ENCODE data around the gene XAF1. TPM values are rescaled to one million over a fixed set of nuclear protein-coding genes. Genes with fewer than 3 reads are reported as not detected.
"Not testable (repeated sequence)": the region's sequence is repeated elsewhere in the genome, so short reads cannot be mapped to it uniquely, and the experiment has no call there.

XAF1 gene
- total RNA-seq, 1 donor from 2014 or later, result 13.3 TPM

DNA sequence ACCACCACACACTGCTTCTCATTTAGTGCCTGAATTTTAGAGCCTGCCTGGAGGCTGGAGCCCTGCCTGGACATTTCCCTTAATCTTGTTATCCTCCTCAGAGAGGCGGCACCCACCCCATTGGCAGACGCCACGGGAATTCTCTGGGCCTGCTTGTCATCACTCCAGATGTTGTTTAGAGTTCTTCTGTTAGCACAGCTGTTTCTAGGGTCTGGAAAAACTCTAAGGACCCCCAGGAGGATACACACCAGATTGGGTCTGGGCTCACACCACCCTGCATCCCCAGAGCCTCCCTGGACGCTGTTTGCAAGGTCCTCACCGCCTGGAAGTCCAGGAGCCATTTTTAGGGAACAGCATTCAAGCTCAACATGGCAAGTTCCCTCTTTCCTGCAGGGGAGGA, 565 bp upstream of the XAF1 start:
- no peak for DNase-seq

DNA sequence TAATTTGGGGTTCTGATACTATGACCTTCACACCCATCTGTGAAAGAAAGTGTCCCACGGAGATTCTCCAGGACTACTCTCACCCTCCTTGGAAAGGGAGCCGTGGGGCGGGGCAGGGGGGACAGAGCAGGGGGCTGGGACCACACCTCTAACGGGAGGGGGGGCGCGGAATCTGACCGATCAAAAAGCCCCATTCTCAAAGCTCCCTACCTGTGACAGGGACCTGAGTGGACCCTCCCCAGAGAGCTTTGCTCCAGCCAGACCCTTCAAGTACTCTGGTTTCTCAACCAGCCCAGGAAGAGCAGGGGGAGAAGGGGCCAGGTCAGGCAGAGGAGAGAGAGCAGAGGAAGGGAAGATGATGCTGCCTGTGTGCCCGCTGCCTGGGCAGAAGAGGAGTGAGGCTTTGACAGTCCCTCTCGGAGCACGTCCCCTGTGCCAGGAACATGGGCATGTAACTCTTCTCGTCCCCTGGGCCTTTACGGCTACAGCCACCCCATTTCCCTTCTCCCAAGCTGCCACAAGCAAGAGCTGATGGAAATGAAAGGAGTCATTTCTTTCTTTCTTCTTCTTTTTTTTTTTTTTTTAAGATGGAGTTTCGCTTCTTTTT, 682 bp downstream of the XAF1 start:
- DNase-seq, result no peak

DNA sequence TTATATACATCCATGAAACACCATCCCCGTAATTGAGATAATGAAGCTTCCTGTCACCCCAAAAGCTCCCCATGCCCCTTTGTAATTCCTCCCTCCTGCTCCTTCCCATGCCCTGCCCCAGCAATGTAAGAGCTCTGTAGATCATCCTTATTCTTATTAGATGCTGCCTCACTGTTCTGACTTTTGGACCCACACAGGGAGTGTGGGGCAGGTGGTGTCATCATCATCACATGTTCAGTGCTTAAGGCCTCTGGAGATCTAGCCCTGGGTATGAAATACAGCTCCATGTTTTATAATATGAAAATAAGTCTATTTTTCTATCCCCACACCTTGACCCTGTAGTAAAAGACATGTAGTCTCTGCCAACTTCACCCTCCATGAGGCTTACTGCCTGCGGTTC, 1.9 kb downstream of the XAF1 start:
- no peak for DNase-seq

DNA sequence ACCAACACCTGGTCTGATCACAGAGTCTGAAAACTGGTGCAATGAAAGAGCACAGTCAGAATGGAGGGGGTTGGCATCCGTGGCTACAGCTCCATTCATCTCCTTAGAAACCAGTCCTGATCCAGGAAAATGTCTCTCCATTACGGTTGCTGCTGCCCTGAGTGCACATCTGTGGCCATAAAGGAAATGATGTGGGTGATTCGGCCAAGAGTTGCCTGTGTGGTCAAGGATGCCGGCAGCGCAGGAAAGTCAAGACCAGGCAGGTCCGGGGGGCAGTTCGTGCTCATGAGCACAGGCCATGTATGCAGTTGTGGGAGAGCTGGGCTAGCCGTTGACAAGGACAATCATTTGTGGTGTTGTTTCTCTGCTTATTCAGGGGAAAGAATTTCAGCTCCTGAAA, 5.9 kb downstream of the XAF1 start:
- DNase-seq, result no peak

DNA sequence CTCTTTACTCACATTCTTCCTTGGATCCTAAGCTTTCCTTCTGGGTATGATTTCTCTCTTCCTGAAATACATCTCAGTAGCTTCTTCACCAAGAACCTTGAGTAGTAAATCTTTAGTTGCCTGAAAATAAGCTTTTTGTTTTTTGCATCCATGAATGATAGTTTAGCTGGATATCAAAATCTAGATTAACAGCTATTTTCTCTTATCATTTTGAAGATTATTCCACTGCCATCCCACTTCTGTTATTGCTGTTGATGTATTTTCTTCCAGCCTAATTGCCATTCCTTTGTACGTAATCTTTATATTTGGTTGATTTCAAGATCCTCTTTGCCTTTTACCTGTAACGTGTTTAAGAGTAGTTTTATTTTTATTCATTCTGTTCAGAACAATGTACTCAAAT, 12.6 kb downstream of the XAF1 start:
- DNase-seq, result no peak

DNA sequence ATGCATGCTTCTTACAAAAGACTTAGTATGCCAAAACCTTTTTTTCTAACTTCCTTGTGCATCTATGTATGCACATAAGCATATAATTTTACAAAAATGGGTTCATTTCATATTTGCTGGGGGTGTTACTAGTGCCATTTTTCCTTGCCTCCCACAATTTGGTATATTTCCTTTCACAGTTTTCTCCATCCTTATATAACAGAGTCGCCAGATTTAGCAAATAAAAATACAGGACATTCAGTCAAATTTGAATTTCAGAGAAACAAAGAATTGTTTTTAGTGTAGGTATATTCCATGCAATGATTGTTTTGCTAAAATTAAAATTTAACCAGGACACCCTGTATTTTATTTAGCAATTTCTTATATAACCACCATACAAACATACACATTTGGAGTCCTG, 16.2 kb downstream of the XAF1 start:
- DNase-seq, result no peak

DNA sequence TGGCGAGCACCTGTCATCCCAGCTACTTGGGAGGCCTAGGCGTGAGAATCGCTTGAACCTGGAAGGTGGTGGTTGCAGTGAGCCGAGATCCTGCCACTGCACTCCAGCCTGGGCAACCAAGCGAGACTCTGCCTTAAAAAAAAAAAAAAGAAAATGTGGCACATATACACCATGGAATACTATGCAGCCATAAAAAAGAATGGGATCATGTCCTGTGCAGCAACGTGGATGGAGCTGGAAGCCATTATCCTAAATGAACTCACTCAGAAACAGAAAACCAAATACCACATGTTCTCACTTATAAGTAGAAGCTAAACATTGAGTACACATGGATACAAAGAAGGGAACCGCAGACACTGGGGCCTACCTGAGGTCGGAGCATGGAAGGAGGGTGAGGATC, 19.1 kb downstream of the XAF1 start:
- not testable (repeated sequence) for DNase-seq

DNA sequence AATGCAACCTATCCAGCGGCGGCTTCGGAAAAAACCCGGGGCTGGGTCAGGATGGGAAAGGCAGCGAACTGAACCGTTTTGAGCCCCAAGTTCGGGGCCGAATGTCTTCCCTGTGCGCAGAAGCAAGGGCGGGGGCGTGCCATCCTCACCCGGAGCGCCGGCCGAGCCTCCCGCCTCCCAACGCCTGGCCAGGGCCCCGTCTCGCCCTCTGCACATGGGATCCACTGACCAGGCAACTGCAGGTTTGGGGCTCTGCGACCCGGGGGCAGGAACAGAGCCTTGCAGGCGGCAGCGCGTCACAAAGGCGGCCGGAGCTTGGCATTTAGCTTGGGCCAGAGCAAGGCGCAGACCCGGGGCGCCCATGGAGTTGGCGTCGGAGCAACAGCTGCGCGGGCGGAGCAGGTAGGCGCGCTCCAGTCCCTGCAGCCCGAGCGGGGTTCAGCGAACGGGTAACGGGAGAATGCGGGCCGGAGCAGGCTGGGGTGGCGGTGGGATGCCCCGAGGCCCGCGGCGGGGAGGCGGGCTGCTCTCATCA, 20.1 kb downstream of the XAF1 start, which contains the start of gene FBXO39:
FBXO39 (plus strand) TSS at position 345 of the 535 bp plus-strand sequence. CDS start 3,654 bp downstream, outside the sequence.
- no peak for DNase-seq

DNA sequence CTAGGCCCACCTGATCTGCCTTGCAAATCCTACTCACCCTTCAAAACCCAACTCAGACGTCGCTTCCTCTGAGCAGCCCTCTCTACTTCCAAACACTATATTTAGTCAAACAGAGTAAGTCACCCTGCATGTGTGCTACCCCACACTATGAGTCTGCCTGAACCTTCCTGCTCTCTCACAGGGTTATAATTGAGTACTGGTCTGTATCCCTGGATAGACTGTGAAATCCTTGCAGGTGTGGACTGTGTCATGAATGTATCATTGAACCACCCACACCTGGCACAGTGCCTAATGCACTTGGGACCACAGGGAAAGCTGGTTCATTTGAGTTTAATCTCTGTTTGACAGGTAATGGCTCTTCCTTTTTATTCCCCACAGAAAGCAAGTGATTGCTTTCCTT, 23.6 kb downstream of the XAF1 start:
- no peak for DNase-seq

DNA sequence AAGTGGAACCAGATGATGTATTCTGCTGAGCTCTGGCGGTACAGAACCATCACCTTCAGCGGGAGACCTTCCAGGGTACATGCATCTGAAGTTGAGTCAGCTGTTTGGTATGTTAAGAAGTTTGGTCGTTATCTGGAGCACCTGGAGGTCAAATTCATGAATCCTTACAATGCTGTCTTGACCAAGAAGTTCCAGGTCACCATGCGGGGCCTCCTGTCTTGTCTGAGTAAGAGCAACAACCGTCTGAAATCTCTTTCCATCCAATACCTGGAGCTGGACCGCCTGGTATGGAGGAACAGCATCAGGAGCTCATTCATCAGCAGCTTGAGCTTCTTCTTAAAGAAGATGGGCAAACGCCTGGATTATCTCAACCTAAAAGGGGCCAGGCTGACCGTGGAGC, 24.2 kb downstream of the XAF1 start:
- no peak for DNase-seq

DNA sequence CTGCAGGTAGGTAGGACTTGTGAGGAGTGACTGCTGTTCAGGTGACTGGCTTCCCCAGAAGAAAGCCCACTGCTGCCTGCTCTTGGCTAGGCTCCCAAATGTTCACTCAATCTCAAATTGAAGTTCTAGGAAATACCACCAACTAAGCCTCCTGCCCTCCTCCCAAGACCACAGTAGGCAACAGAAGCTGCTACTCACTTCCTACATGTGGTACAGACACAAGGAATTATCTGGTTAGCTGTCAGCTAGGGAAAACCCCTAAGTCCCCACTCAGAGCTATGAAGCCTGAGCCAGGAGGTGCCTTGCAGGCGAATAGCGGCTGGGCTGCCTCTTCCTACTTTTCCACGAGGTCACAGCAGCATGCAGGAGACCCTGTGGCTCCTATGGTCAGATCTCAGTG, 25.0 kb downstream of the XAF1 start:
- no peak for DNase-seq

DNA sequence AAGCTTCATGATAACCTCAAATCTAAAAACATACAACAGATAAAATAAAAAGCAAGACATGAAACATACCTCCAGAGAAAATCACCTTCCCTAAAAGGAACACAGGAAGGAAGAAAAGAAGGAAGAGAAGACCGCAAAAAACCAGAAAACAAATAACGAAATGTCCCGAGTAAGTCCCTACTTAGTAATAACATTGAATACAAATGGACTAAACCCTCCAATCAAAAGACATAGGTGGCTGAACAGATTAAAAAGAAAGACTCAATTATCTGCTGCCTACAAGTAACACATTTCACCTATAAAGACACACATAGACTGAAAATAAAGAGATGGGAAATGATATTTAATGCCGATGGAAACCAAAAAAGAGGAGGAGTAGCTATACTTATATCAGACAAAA, 26.4 kb downstream of the XAF1 start:
- no peak for DNase-seq

DNA sequence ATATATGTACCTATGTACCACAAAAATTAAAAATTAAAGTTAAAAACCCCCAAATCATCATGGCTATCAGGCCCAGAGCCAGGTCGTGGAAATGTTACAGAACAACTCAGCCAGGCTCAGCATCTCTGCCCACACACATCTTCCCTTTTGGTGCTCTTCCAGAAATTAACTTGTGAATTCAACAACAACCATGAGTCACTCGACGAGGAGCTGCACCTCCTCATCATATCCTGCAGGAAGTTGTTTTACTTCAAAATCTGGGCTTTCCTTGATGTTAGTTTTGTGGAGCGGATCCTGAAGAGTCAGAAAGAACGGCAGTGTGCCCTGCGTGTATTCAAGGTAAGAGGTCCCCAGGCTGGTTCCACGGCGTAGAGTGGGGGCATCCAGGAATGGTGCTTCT, 30.8 kb downstream of the XAF1 start:
- peak; percentile 92 for DNase-seq

DNA sequence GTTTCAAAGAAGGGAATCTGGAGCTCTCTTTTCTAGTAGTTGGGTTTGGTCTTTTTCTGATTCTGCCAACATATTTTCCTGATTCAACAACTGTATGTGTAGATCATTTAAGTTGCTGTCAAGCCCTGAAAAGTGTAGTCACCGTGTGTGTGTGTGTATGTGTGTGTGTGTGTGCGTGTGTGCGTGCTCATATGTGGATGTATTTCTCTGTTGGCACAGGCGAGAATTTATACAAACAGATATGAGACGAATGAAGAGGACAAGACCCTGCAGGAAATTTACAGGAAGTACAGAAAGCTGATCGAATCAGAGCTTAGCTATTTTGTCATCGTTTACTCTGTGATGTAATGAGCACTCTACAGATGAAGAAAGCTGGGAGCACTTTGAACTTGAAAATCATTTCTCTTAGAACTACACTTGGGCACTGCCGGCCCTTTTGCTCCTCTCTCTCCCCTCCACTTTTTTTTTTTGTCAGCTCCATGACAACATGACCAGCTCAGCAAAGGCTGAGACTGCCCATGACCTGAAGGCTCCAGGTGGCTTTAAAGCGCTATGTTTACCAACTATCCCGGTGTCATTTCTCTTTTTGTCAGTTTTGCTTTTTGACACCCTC, 31.3 kb downstream of the XAF1 start:
- DNase-seq, result peak; percentile 50

DNA sequence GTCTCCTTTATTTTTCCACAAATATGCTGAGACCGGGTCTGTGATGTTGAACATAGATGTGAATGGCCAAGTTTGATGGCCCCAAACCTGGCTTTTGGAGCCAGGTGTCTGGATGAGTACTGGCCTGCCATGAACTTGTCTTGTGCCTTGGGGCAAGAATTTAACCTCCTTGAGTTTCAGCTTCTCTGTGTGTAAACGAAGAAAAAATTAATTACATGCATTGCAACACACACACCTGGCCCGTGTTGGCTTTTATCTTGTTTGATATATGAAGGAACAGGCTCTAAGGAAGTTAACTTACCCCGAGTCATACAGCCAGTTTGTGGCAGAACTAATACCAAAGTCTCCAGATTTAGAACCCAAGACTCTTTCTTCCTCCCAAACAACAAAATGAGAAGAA, 33.3 kb downstream of the XAF1 start:
- DNase-seq, result no peak

DNA sequence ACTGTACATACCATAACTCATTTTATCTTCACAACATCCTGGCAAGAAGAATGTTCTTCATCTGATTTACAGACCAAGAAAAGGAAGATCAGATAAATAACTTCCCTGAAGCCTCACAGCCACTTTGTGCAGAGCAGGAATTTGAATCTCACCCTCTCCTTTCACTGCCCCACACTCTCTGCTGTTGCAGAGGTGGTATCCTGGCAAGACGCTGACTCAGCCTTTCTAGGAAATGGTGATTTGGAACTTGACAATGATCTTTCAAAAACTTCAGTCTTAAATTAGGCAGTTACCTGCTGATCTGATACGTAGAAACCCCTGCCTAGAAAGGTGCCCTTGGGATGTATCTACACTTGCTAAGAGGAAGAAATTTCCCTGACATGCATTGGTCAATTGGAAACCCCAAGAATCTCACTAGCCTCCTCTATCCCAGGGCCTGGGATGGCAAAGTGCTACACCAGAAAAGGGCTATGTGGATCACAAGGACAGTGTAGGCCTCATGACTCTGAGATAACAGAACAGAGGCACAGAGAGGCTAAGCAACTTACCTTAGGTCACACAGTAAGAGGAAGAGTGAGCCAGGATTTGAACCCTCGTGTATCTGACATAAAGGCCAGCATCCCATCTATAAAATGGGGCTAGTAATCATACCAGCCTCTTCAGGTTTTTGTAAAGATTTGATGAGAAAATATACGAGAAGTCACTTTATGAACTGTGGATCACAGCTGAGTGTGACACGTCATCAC, 38.1 kb downstream of the XAF1 start:
- no peak for DNase-seq

DNA sequence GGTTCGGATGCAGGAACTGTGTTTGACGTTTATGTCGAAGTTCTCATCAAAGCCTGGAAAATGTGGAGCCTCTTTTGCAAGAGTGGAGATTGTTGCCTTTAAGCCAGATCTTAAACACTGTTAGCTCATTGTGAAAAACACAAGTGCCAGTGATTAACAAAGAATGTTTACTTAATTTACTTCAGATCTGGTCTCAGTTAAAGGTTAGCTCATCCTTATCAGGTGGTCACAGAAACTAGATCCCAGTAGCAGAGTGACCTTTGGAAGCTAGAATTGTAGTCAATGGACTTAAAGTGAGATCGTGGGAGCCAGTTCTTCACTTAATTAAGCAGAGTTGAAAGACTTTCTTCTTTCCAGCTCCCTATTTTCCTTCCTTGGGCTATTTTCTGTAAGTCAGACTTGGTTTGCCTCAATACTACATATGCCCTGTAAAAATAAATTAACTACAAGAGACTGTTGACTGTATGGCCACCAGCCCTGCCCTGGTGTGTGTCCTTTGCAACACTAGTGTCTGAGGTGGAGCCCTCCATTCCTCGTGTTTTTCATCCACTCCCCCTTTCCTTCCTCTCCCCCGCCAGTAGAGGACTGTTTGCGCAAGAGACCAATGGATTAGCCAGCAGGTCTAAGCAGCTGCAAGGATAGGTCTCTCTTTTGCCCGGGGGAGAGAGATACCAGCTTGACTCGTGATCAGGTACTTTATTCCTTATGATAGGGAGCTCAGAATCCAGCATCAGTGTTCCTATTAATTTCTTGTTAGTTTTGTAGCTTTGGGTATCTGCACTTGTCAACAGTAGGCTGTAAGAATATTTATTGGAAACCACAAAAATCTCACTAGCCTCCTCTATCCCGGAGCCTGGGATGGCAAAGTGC, 40.4 kb downstream of the XAF1 start:
- no peak for DNase-seq

DNA sequence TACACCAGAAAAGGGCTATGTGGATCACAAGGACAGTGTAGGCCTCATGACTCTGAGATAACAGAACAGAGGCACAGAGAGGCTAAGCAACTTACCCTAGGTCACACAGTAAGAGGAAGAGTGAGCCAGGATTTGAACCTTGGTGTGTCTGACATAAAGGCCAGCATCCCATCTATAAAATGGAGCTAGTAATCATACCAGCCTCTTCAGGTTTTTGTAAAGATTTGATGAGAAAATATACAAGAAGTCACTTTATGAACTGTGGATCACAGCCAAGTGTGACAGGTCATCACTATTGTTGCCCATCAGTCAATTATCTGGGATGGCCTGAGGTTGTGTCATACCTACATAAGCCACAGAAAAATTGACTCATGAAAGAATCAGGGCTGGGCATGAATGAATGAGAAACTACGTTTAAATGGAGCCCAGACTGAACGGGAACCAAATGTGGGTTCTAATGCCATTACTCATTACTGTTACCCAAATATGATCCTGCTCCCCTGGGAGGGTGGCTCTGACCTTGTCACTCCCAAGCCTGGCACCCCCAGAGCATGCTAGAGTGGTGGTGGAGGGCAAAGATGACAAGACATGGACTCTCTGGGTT, 41.1 kb downstream of the XAF1 start:
- DNase-seq, result no peak

DNA sequence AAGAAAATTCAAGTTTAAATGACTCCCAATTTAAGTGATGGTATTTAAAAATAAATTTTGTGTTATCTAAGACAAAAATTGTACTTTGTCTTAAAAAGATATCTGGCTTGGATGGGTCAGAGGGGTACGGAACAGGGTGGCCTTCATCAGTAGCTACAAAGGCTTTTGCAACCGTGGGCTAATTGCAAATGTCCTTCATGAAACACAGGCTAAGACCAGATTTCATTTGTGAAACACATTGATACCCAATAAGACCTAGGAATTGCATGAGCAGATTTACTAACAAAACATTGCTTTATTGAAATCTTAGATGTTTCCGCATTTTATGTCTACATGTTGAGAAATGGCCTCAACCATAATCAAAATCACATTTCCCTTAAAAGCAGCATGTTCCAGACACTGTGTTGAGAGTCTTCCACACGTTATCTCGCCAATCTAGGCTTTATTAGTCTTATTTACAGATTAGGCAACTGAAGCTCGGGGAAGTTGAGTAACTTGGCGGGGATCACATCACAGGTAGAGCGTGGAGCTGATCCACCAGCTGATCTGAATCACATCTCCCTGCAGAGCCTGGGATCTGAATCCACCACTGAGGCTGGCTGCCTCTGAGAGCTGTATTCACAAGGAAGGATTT, 42.0 kb downstream of the XAF1 start:
- DNase-seq, result no peak

DNA sequence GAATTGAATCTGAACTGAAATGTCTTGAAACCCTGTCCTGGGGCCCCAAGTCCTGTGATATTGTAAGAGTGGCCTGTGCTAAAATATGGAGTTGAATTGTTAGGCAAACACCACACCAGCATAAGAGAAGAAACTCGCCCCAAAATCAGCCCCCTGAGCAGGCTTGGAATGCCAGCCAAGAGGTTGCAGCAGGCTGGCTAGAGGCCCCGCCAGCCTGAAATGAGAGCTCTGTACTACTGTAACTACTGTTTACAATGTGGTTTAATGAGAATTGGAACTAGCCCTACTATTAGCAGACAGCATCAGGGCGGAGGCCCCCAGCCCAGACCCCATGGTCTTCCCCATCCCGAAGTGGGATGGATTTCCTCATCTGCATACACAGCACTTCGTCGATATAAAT, 43.9 kb downstream of the XAF1 start:
- DNase-seq, result no peak

DNA sequence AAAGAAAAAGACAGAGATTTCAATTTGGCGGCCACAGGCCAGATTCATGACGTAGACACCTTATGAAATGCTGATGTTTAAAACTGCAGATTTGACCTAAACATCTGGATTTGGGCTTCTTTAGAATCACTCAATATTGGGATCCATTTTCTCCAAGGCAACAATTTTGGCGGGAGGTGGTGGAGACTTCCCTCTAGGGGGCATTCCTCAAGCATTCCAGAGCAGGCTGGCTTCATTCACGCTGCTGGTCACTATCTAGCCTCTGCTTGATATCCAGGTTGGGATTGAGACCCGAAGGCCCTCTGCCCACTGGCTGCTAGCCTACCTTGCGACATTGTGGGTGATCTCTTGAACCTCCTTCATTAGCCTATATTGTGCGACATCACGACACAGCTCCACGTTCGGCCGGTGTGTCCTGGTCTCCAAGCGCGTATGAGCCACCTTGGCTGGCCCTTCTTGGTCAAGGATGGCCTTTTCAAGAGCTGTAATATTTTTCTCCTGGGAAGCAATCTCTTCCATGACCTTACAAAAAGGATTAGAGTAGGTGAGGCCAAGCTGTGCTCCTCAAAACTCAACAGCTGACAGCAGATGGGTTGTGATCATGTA, 44.7 kb downstream of the XAF1 start:
- DNase-seq, result no peak

DNA sequence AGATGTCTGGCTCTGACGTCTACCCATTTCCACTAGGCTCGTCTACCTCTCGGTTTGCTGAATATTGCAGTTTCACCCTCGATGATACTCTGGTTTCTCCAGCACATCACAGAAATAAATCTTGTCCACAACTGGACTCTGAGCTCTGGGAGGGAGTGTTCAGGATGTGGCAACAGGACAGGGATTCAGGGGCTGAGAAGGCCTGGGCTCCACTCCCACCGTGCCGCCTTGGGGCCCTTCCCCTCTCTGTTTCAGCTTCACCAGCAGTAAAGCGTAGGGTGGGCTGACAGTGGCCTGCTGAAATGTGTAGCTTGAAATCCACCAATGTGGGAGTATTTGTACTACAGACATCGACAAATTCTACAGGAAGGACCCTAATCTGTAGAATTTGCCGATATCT, 55.7 kb downstream of the XAF1 start:
- no peak for DNase-seq

Data from dermis blood vessel endothelial cell (primary cell).